Activated naive CD4-positive, alpha-beta T cell treated with anti-CD3 and anti-CD28 coated beads, Interleukin-2, amount 10 ng/mL, durations not matched to agents 5 hours and 36 hours (primary cell): Measurements from ENCODE around the gene PDCD10. TPM values are rescaled to one million over a fixed set of nuclear protein-coding genes. Genes with fewer than 3 reads are reported as not detected.

Experiments
- total RNA-seq, 2 experiments: library from RNA; stranded (reverse); gene quantifications; one replicate each; pipeline ENCODE4 v1.2.3, GENCODE V29; 2021

Gene PDCD10
- total RNA-seq: 10 to 100 TPM; 59.3 to 59.4 TPM

GRCh38 chr3:167734498-167735232, at the start of gene PDCD10:
PDCD10 (minus strand) TSS chr3:167734892; CDS start chr3:167720157, 14,735 bp downstream.

GRCh38 chr3:167735233-167736138, 794 bp upstream of the PDCD10 start, which contains the start of gene SERPINI1:
SERPINI1 (plus strand) TSS chr3:167735721; CDS start chr3:167789129, 53,408 bp downstream.

GRCh38 chr3:167653760-167654159, 80.9 kb downstream of the PDCD10 start, which contains the start of gene WDR49:
WDR49 (minus strand) TSS chr3:167653942; CDS start chr3:167653425, 517 bp downstream.

Other genes starting within 250 kb of the PDCD10 start
- under 1 TPM; 0.24 to 0.28 TPM for gene WDR49, start 81.0 kb downstream of the PDCD10 start, total RNA-seq
- gene SERPINI1, start 829 bp upstream of the PDCD10 start, total RNA-seq: 1 to 10 TPM; 1.3 to 1.7 TPM